ENCODE measurements around the gene SP6. TPM values are rescaled to one million over a fixed set of nuclear protein-coding genes. Genes with fewer than 3 reads are reported as not detected.
A peak's percentile ranks its signal among the peaks of the same experiment; 100 is the strongest.

SP6 gene
- total RNA-seq, 2 donors from 2014 or later: 8.7 to 8.8 TPM

DNA sequence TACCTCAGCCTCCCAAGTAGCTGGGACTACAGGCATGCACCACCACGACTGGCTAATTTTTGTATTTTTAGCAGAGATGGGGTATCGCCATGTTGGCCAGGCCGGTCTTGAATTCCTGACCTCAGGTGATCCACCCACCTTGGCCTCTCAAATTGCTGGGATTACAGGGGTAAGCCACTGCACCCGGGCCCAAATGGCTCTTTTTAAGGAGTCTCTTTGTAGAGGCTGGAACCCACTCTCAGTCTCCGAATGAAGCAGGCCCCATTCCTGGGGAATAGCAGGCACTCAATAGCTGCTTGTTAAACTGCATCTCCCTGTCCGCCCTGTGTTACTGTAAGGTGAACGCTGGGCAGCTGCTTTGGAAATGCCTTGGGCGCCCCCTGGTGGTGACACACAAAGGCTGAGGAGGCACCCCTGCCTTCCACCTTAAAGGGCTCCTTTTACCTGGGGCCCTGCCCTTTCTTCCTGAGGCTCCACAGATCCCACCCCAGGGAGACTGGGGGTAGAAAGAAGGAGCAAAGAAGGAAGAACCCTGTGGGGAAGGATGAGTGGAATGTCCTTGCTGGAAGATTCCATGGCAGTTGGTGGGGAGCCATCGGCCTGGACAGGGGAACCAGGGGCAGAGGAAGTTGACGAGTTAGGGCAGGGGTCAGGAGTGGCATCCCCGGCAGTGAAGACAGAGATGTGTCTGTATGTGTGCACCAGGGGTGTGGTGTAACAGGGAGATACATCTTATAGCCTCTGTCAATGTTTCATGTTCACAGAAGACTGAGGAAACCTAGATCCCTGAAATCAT, 39.0 kb upstream of the SP6 start:
- Histone ChIP-seq H3K27ac (no peak overlapping the region), H3K9me3 (no peaks in the 10 kb centered on the region), H3K27me3 (no peaks in the 10 kb centered on the region), H3K4me3 (no peak overlapping the region), H3K9ac (ENCODE audit: low read depth in 2 of 2, low read length in 2 of 2) (peak overlapping the region in 1 of 2 donors; percentile 19), H3K4me1 (peaks cover 7% of the 10 kb centered on the region), H3K36me3 (no peaks in the 10 kb centered on the region)
- TF ChIP-seq, protein P1, sequence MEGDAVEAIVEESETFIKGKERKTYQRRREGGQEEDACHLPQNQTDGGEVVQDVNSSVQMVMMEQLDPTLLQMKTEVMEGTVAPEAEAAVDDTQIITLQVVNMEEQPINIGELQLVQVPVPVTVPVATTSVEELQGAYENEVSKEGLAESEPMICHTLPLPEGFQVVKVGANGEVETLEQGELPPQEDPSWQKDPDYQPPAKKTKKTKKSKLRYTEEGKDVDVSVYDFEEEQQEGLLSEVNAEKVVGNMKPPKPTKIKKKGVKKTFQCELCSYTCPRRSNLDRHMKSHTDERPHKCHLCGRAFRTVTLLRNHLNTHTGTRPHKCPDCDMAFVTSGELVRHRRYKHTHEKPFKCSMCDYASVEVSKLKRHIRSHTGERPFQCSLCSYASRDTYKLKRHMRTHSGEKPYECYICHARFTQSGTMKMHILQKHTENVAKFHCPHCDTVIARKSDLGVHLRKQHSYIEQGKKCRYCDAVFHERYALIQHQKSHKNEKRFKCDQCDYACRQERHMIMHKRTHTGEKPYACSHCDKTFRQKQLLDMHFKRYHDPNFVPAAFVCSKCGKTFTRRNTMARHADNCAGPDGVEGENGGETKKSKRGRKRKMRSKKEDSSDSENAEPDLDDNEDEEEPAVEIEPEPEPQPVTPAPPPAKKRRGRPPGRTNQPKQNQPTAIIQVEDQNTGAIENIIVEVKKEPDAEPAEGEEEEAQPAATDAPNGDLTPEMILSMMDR (IDR thresholded peaks at IDR 0.05): peak; percentile 93
- DNase-seq: peak; percentile 93
- intact Hi-C loops (cut with DNase I): loop anchor here (2.0 kb wide), 1 partner anchor 47 kb away; no protein-coding TSS in a partner anchor

DNA sequence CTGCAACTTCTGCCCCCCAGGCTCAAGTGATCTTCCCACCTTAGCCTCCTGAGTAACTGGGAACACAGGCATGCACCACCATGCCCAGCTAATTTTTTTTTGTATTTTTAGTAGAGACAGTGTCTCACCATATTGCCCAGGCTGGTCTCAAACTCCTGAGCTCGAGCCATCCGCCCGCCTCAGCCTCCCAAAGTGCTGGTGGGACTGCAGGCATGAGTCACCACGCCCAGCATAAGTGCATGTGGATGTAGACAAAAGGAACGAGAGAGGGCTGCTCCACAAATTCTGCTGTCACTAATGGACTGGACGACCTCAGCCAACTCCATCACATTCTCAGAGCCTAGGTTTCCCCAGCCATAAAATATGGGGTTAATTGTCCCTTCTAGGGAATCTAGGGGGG, 37.3 kb upstream of the SP6 start:
- no peak overlapping the region for H3K9ac ChIP-seq (ENCODE audit: low read depth in 2 of 2, low read length in 2 of 2)

GRCh38 chr17:47884905-47885730, 34.2 kb upstream of the SP6 start:
- Histone ChIP-seq H3K9me3 (no peaks in the 10 kb centered on the region), H3K36me3 (no peaks in the 10 kb centered on the region), H3K27ac (peak overlapping the region; percentile 78), H3K27me3 (no peaks in the 10 kb centered on the region), H3K4me1 (peaks cover 13% of the 10 kb centered on the region), H3K9ac (ENCODE audit: low read depth in 2 of 2, low read length in 2 of 2) (peak overlapping the region; percentile 60), H3K4me3 (no peak overlapping the region)
- TF ChIP-seq, protein P1 (IDR thresholded peaks at IDR 0.05): no peak
- DNase-seq: peak; percentile 85
- intact Hi-C loops (cut with DNase I): no loop called here

More for the DNA sequence above, 37.3 kb upstream of the SP6 start:
- Histone ChIP-seq H3K4me1 (peaks cover 7% of the 10 kb centered on the region), H3K4me3 (no peak overlapping the region), H3K27me3 (no peaks in the 10 kb centered on the region), H3K27ac (no peak overlapping the region), H3K9me3 (no peaks in the 10 kb centered on the region), H3K36me3 (no peaks in the 10 kb centered on the region)
- TF ChIP-seq, protein P1 (IDR thresholded peaks at IDR 0.05): no peak
- intact Hi-C loops (cut with DNase I): no loop called here
- DNase-seq: no peak

DNA sequence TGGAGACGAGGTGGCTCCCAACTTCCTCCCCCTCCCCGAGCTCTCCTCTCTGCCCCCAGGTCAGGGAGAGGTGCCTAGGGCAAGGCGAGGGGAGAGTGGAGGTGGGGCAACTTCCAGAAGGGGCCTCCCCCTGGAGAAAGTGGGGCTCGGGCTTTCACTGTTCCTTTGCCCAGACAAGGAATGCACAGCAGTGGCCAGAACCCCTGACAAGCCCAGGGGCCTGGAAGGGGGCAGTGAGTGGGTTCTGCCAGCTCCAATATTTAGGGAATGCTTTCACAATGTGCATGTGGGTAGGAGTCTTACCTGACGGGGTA, 33.4 kb upstream of the SP6 start:
- DNase-seq: no peak
- Histone ChIP-seq H3K4me3 (no peak overlapping the region), H3K27me3 (no peaks in the 10 kb centered on the region), H3K4me1 (peaks cover 13% of the 10 kb centered on the region), H3K36me3 (no peaks in the 10 kb centered on the region), H3K9me3 (no peaks in the 10 kb centered on the region), H3K9ac (ENCODE audit: low read depth in 2 of 2, low read length in 2 of 2) (peak overlapping the region in 1 of 2 donors; percentile 60), H3K27ac (peak overlapping the region; percentile 78)
- TF ChIP-seq, protein P1 (IDR thresholded peaks at IDR 0.05): no peak
- intact Hi-C loops (cut with DNase I): no loop called here

- peak; percentile 69 for DNase-seq
- Histone ChIP-seq H3K9me3 (no peaks in the 10 kb centered on the region), H3K4me1 (peaks cover 13% of the 10 kb centered on the region), H3K9ac (ENCODE audit: low read depth in 2 of 2, low read length in 2 of 2) (peak overlapping the region in 1 of 2 donors; percentile 60), H3K4me3 (no peak overlapping the region), H3K27ac (peak overlapping the region; percentile 78), H3K36me3 (no peaks in the 10 kb centered on the region), H3K27me3 (no peaks in the 10 kb centered on the region)
- intact Hi-C loops (cut with DNase I): no loop called here
- TF ChIP-seq, protein P1 (IDR thresholded peaks at IDR 0.05): no peak
Observed at GRCh38 chr17:47883589-47884426, 32.8 kb upstream of the SP6 start.
